IPS-NIHi7 (cell line): Measurements from ENCODE around the gene SH3RF2.
A peak's percentile ranks its signal among the peaks of the same experiment; 100 is the strongest.

Experiments used
- DNase-seq: peaks from one replicate; pipeline ENCODE4 v3.0.0; 2012; ENCODE audit warnings: mixed read lengths; ENCODE audit errors: extremely low spot score

Gene SH3RF2

DNA sequence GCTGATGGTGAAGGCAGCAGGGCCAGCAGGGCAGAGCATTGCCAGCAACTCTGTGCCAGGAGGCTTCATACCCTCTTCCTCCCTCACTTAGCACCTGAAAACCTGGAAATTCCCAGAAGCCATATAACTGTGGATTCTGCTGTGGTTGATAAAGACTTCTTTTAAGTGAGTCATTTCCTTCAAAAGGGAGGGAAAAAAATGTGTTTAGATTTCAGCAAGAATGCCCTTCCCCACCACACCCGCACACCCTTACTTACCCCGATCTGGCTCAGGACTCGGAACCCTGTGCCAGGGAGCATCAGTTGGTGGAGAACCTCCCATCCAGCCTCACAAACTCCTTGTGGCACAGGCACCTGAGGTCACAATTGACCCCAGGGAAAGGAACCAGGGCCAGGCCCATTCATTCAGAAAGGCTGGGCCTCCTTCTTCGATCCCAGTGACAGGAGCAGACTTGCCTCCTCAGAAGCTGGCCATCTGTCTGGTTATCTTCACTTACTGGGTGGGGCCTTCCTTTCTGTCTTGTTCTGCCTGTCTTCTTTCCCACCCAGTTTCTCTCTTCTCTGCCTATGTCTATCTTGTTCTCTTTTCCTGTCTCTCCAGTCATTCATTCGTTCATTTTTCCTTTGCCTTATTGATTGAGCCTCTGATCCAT is 106.4 kb downstream of the SH3RF2 start:
- no peak for DNase-seq

DNA sequence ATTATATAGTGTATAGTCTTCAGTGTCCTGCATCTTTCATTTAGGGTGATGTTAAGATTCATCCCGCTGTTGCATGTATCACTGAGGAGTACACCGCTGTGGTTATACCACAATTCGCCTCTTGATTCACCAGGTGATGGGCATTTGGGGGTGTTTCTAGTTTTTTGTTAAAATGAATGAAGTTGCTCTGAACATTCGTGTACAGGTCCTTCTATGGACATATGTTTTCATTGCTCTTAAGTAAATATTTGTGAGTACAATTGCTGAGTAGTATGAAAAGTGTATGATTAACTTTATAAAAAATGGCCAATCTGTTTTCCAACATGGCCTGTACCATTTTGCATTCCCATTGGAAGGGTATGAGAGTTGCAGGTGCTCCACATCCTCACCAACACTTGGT is 107.3 kb downstream of the SH3RF2 start:
- DNase-seq, result no peak

DNA sequence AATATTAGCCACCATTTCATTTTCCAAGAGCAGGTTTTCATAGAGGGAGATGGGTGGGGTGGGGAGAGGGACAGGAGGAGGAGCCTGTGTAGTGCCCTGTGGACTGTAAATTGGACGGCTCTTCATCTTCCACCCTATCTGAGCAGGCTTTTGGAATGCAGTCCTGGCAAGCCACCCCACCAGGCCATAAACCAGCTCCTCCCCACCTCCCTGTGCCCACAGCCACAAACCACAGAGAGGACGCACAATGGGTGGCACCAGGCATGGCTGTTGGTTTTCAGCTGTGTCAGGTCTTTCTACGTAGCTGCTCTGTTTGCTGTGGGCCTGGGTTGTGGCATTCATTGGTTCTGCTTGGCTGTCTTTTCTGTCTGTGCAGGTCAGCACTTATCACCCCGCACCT is 111.0 kb downstream of the SH3RF2 start:
- no peak for DNase-seq

DNA sequence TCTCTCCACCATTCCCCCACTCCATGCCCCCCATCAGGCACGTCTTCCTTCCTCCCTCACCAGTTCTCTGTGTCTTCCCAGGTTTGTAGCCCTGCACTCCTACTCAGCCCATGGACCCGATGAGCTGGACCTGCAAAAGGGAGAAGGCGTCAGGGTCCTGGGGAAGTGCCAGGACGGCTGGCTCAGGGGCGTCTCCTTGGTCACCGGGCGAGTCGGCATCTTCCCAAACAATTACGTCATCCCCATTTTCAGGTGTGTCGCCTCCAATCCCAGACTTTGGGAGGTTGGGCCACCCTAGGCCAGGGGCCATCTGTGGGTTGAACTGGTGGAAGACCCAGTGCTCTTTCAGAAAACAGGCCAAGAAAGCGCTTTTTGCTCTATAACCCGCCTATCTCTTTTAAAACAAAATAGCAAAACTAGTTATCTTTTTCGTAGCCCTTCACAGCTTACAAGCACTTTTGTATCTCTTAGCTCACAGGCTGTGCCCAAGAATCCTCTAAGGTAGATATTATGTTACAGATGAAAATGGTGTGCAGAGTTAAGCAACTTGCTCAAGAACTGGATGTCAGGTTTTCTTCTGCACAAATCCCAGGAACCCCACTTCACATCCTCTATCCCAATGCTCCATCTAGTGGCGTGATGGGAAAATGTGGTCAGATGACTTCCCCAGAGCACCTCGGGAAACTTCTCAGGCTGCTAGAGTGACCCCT is 112.8 kb downstream of the SH3RF2 start:
- peak; percentile 86 for DNase-seq

DNA sequence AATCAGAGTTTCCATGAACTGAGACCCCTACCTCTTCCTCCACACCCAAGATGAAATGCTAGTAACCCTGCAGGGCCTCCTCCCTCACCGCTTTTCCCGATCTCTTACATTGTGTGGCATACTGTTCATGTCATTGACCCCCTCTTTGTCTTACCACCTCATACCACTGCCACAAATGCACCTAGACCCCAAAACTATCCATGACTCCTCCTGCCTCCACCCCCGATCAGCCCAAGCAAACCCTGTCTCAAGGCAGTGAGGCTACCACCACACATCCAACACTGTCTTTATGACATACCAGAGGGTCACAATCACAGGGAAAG is 113.3 kb downstream of the SH3RF2 start:
- no peak for DNase-seq

DNA sequence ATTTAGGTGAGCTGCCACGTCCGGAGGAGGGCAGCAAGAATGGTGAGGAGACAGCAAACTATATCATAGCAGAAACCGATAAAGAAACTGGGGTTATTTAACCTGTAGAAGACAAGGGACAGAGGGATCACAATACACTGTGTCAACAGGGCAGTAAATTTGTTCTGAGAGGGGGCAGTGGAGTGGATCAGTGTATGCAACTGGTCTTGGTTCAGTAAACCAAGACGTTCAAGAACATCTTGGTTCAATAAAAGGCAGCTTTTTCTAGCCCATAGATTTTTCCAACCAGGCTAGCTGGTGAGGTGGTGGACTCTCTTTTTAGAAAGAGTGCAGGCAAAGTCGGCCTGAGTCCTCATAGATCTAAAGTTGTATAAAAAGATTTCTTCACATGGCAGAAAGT is 113.7 kb downstream of the SH3RF2 start:
- DNase-seq, result no peak

DNA sequence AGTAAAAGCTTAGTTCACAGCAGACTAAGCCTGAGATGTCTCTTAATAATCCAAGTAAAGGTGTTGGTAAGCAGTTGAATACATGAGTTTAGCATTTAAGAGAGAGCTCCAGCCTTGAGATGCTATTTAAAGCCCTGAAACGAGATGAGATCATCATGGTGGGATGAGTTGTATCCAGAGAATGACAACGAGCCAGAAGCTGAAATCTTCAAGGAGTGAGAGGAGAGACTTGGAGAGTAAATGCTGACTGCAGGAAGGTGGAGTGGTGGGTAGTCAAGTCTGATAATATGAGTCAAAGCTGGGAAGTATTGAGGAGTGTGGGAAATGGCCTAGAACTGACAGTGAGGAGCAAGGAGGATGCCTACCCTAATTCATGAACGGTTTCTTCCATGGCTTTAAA is 115.3 kb downstream of the SH3RF2 start:
- DNase-seq, result no peak

DNA sequence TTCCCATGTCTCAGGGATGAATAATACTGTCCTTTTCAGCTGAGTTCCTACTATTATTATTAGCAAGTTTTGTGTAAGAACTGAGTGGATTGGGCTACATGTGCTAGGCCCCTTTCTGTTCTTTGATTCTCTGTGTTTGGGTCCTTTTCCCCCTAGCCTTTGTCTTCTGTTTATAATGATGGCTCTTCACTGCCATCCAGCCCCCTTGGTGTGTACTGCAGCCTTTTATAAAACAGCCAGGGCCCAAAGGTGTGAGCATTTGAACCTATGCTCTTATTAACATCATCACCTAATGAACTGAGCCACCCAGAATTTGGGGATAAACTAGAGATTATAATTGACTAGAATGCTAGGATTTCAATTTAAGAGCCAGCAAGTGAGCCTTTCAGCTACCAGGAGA is 116.4 kb downstream of the SH3RF2 start:
- peak; percentile 75 for DNase-seq

DNA sequence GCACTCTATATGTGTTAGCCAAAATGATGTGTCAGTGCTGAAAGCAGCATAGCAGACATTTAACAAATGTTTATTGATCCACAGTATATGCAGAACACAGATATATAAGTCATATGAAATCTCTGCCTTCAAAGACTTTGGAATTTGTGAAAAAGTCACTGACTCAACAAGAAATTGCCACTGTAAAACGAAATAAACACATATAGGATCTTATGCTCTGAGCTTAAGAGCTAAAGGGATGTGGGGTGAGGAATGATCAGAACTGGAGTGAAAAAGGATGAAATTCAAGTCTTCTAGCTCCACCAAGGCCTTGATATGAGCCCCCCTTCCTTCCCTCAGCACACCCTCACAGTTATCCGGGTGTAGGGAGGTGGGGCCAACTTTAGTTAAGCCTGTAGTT is 119.1 kb downstream of the SH3RF2 start:
- DNase-seq, result no peak

DNA sequence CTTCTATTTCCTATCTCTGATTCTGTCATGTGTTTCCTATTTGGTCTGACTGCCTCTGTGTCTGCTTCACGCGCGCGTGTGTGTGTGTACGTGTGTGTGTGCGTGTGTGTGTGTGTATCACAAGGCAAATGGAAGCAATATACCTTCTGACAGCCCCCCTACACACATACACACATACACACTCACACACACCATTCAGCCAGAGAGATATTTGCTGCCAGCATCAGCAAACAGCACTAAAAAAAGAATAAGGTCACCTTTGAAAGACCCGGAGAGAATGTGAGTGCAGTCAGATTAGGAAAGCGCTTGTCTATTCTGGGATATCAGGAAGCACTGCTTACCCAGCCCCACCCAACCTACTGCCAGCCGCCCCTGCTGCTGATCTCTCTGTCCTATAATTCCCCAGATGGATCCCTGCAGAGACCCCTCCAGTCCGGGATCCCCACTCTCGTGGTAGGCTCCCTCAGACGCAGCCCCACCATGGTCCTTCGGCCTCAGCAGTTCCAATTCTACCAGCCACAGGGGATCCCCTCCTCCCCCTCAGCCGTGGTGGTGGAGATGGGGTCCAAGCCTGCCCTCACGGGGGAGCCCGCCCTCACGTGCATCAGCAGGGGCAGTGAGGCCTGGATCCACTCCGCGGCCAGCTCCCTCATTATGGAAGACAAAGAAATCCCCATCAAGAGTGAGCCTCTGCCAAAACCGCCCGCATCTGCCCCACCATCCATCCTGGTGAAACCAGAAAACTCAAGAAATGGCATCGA is 123.3 kb downstream of the SH3RF2 start:
- DNase-seq, result no peak

DNA sequence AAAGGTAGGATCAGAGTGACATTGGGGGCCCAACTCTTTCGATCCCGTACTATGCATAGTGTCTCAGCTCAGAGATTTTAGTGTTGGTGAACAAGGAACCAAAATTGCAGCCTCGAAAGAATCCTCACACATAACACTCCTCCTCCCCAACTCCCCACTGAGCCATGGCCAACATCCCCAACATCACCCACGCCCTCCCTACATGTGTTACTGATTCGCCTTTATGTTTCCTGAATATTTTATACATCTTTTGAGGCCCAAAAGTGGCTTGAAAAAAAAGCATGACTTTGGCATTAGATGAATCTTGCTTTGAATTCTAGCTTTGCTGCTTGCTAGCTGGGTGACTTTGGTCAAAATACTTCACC is 123.8 kb downstream of the SH3RF2 start:
- no peak for DNase-seq

DNA sequence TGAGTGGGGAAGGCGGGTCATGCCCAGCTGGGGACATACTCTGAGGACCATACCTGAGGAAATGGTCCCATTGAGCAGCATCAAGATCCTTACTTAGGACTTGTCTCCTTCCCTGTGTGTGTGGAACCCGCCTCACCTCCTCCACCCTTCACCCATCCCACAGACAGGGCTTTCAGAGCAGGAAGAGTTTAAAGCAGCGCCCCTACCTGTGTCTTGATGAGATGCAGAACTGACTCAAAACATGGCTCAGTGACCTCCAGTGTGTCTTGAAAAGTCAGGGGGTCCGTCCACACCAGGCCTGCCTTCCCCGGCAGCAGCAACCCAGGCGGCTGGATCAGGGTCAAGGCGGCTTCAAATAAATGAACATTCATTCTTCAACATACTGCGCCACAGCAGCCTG is 130.6 kb downstream of the SH3RF2 start:
- no peak for DNase-seq

DNA sequence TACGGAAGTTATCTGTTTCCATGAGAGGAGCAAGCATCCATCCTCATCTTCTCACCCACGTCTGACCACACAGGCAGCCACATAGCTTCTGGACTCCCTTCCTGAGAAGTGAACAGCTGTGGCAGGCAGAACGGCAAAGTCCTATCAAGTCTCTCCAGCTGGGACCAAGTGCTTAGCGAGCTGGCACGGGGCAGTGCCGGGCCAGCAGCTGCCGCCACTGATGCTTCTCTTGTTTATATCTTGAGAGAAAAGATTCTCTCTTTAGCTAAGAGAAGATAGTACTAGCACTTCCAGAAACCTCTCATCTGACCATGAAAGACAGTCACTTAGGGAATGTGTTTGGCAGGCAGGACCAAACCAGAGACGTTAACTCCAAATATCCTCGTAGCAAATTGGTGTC is 131.8 kb downstream of the SH3RF2 start:
- DNase-seq, result no peak

DNA sequence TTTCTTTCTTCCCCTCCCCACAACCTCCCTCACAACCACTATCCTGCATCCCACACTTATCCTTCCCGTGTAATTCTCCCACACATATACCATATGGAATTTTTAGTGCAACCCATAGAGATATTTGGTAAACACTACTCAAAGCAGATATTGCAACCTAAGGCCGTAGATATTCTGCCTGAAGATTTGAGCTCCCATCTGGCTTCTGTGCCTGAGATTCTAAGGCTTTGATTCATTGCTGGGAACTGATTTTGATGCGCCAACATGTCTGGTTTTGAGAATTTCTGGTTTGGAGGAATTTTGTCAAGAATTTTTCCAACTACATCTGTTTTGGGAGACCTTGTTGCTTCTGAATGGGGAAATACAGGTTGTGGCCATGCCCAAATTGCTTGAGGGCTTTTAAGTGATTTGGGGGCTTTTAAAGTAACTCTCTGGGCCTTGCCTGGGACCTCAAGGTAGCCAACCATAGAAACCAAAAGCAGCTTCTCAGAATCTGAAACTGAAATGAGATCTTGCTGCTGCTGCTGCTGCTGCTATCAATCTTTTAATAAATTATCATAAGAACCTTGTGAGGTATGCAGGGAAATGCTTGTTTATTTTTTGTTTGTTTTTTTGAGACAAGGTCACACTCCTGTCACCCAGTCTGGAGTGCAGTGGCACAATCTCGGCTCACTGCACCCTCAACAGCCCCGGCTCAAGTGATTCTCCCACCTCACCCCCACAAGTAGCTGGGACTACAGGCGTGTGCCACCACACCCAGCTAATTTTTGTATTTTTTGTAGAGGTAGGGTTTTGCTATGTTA is 132.8 kb downstream of the SH3RF2 start:
- DNase-seq, result no peak

DNA sequence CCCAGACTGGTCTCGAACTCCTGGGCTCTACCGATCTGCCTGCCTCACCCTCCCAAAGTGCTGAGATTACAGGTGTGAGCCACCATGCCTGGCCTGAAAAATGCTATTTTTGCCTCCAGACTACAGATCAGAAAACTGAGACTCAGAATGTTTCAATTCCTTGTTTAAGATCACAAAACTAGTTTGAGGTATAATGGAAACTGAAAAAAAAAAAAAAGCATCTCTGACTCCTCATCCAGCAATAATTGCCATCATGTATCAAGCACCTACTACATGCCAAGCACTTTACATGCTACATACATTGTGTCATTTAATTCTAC is 133.4 kb downstream of the SH3RF2 start:
- DNase-seq, result no peak

DNA sequence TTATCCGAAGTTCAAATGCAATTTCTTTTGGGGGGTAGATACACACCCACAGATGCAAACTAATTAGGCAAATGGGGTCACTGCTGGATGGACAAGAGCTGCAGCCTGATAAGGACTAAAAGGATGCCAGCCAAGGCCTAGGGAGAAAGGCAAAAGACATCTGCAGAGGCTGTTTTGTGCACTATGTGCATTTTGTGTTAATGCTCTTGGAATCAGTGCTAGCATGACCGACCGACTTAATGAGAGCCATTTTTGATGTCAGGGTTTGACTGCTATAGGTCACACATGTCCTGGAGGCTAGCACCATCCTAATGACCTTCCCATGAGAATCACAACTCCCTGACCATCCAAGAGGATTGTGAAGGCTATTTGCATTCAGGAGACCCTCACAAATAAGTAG is 134.4 kb downstream of the SH3RF2 start:
- no peak for DNase-seq

DNA sequence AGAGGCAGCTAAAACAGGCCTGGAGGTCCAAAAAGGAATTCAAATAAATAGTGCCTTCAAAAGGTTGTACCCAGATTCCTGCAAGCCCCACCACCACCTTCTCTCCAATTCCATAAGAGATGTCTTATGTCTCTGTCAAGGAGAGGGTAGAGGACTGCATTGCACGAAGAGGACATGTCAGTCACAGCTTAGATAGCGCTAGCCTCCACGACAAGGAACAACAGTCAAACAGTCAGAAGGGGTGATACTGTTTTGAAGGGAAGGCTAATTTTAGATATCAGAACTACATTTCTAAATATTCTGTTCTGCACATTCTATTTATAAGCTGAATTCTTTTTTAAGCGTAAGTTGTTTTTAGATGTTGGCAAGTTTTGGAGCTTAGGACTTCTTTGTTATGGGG is 134.8 kb downstream of the SH3RF2 start:
- DNase-seq, result no peak

DNA sequence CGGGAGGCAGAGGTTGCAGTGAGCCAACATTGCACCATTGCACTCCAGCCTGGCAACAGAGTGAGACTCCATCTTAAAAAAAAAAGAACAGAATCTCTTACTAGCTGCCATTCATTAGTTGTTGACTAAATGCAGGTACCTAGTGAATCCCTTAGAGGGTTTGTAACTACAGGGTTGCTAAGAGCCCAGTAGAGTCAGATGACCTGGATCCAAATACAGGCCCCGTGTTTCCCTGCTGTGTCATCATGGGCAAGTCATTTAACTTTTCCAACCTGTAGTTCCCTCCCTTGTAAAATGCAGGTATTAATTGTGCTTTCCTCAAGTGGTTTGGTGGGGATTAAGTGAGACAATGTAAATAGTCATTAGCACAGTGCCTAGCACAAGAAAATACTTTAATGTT is 136.2 kb downstream of the SH3RF2 start:
- DNase-seq, result peak; percentile 44

DNA sequence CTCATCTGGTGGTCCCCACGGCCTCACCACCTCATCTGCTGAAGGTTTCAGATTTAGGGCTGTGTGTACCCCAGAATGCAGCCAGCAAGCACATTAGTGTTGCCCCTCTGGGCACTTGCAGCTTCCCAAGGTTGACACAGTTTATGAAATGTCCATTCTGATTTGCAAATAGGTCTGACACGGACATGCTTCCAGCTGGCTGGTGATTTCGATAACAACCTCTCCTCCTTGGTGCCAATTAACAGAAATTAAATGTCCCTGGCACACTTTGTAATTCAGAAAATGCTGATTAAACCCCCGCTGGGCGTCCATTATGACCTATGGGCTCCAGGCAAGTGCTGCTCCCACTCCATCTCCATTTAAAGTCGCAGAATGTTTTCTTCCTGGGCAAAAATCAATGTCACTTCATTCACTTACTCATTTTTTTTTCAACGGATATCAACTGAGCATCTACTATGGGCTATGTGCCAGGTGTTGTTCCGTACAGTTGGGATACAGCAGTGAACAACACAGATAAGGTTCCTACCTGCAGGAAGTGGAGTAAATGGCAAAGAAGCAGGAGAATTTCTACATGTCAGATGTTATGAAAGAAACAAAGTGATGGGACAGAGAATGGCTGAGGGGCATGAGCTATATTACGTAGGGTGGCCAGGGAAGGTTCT is 137.0 kb downstream of the SH3RF2 start:
- peak; percentile 38 for DNase-seq

DNA sequence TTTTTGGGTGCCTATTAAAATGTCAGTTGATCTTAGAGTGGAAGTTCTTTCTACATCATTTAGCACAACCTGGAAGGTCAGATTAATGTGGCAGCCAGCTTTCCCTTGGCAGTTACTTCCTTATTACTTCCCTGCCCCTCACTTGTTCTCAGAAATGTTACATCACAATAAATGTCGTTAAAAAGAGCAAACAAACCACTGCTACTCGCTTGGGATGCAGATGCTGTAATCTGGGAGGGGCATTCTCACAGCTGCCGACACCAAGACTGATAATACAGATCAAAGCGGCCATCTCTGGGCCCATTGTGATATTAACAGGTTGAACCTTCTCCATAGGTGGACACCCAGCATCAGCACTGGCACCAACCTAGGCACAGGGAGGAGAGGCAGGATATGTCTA is 139.7 kb downstream of the SH3RF2 start:
- peak; percentile 20 for DNase-seq

DNA sequence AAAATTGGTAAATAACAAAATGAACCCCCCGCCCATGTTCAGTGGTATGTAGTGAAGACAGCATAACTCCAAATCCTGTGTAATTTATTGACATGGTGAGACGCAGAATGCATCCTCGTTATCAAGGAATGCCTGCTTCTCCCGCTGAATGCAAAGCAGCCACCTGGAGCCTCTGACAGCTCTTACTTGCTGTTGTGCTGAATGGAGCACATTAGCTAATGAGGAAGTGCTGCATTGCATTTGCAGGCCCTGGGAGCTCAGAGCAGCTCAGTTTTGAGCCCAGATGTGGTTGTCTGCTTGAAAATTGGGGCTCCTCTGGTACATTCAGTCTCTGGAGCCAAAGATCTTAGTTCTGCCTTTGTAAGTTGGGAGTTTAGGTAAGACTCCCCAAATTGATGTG is 140.1 kb downstream of the SH3RF2 start:
- peak; percentile 30 for DNase-seq

DNA sequence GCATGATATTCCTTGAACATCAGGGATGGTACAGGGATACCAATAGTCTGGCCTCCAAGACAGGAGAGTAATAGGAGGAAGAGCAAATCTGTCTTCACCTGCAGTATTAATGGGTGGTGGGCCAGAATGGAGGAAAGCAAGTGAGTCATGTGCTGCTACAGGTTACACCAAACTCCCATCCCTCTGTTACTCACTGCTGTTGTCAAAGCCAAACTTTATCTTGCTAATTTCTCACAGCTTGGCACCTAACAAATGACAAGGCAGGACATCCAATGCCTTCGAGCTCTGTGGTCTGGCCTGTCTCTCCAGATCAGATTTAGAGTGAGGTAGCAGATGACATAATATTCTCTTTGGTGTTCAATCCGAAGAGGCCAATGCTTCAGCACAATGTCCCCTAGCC is 142.2 kb downstream of the SH3RF2 start:
- peak; percentile 63 for DNase-seq
